K562 (cell line): ENCODE results near the gene ADGRG1. TPM values are rescaled to one million over a fixed set of nuclear protein-coding genes. Genes with fewer than 3 reads are reported as not detected.

Source experiments
- FOXM1 ChIP-seq, 2 experiments: fragments of 450-650 bp in 1 of 2; sonication (generic) in 1 of 2; formaldehyde crosslinking in 1 of 2; IDR thresholded peaks; 2 replicates each; pipeline versions ENCODE4 v1.6.1 to v1.9.0; 2017 to 2022; ENCODE audit warnings: low read depth in 2 of 2, mild to moderate bottlenecking in 2 of 2, missing genetic modification reagents in 1 of 2, moderate library complexity in 1 of 2
- GABPB2 ChIP-seq: fragments of 250-450 bp; sonication (Bioruptor Pico); conservative IDR thresholded peaks from 2 replicates; pipeline ENCODE4 v1.5.1; 2021; ENCODE audit warnings: mild to moderate bottlenecking
- LCOR ChIP-seq: sonication (generic); formaldehyde crosslinking; IDR thresholded peaks from 2 replicates; pipeline ENCODE4 v1.8.0; 2022; ENCODE audit warnings: mild to moderate bottlenecking, missing genetic modification reagents
- PHTF2 ChIP-seq: fragments of 250-450 bp; sonication (Bioruptor Pico); IDR thresholded peaks from 2 replicates; pipeline ENCODE4 v1.5.0; 2021; ENCODE audit warnings: mild to moderate bottlenecking
- SMC3 ChIP-seq: conservative IDR thresholded peaks from 2 replicates; pipeline ENCODE4 v1.6.1; 2011; ENCODE audit warnings: low read depth, low read length, improper control_type of control experiment; ENCODE audit not compliant: insufficient read depth
- SNIP1 ChIP-seq: fragments of 450-650 bp; IDR thresholded peaks from 2 replicates; pipeline ENCODE4 v1.7.1; 2017; ENCODE audit warnings: low read depth, mild to moderate bottlenecking
- STAT5A ChIP-seq: IDR thresholded peaks from 2 replicates; pipeline ENCODE4 v1.6.1; 2012; ENCODE audit warnings: low read length, inconsistent platforms, borderline replicate concordance
- TAL1 ChIP-seq: fragments of 450-650 bp; IDR thresholded peaks from 2 replicates; pipeline ENCODE4 v1.6.1; 2016; ENCODE audit warnings: mild to moderate bottlenecking
- ZNF121 ChIP-seq: sonication (generic); formaldehyde crosslinking; conservative IDR thresholded peaks from 2 replicates; pipeline ENCODE4 v1.8.0; 2022; ENCODE audit warnings: missing genetic modification reagents
- ZNF280A ChIP-seq: fragments of 450-650 bp; IDR thresholded peaks from 2 replicates; pipeline ENCODE4 v1.6.1; 2018; ENCODE audit warnings: mild to moderate bottlenecking, low read depth; ENCODE audit not compliant: partially characterized antibody
- ZNF407 ChIP-seq: fragments of 450-650 bp; IDR thresholded peaks from 2 replicates; pipeline ENCODE4 v1.6.1; 2016; ENCODE audit warnings: low read depth
- ZNF445 ChIP-seq: fragments of 250-450 bp; sonication (Bioruptor Pico); IDR thresholded peaks from 2 replicates; pipeline ENCODE4 v1.4.0; 2020; ENCODE audit warnings: low read depth, mild to moderate bottlenecking, moderate library complexity
- polyA plus RNA-seq, 8 experiments: library from polyadenylated mRNA; depleted of rRNA in 4 of 8; stranded (reverse) in 5 of 8; unstranded in 3 of 8; fragments of >200 nt; fragmentation: Nextera tagmentation in 2 of 8; fragmentation: Illumina TruSeq in 1 of 8; extraction: Ambion mirVana in 2 of 8; extraction: Trizol in 1 of 8; gene quantifications; 2 replicates each; pipeline versions ENCODE4 v1.2.1 to v1.2.3, GENCODE V29; 2011 to 2014; ENCODE audit warnings: inconsistent platforms in 1 of 8, missing spikeins in 1 of 8
- total RNA-seq, 7 experiments: library from RNA; depleted of rRNA in 6 of 7; stranded (reverse); fragments of >200 nt in 6 of 7; fragmentation: Illumina TruSeq in 2 of 7; extraction: Trizol in 2 of 7; gene quantifications; 2 replicates each; pipeline versions ENCODE4 v1.2.1 to v1.2.3, GENCODE V29; 2011 to 2021; ENCODE audit warnings: low replicate concordance in 1 of 7
- TF ChIP-seq, protein P1 (sequence below): IDR thresholded peaks from 2 replicates; pipeline ENCODE4 v1.6.1; 2014; ENCODE audit warnings: antibody characterized with exemption

The ADGRG1 gene
- total and polyA plus RNA-seq, 9 of the 15 experiments (the other 6 are each of a cell fraction or from before 2014, with no cell fraction given), result 0.04 to 0.31 (median 0.16) TPM; not detected in 6

DNA sequence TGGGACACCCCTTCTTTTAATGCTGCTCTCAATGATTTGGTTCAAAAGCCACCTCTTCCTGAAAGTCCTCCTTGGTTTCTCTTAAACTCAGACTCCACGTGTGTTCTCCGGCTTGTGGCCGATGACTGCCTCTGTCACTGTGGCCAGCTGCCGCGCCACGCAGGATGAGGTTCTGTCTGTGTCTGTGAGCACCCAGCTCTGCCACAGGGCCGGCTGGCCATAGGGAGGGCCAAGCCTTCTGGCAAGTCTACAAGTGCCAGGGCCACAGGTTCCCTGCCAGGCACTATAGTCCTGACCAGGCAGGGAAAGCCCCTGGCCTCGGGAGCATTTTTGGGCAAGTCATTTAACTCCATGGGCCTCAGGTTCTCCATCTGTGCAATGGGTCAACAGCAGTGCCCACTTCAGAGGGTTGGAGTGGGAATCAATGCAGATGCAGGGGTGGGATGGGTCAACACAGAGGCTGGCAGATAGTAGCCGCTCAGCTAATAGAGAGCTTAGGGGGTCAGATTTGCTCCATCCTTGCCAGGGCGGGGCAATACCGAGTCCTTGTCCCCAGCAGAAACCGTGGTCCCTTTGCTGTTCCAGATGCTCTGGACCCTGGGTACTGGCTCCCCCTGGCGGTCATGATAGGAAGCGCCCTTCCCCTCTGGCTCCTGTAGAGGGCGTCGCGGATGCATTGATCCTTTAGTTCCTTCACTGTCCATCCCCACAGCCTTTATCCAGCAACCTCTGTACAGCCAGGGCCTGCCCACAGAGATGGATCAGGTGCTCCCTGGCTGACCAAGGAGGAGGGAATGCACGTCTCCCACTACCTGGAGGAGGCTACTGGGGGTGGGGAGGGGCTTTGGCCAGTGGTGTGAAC is 20.4 kb downstream of the ADGRG1 start (continued):
- peak; percentile 88 for TF ChIP-seq LCOR
- TF ChIP-seq FOXM1 (IDR thresholded peaks at IDR 0.05; ENCODE audit: low read depth), result no peak
- TF ChIP-seq FOXM1 (CRISPR knock-in tag; IDR thresholded peaks at IDR 0.05; ENCODE audit: low read depth), result no peak
- no peak; the same call in 1 of the 2 replicates for TF ChIP-seq STAT5A
- no peak for TF ChIP-seq SNIP1
- TF ChIP-seq, protein P1, sequence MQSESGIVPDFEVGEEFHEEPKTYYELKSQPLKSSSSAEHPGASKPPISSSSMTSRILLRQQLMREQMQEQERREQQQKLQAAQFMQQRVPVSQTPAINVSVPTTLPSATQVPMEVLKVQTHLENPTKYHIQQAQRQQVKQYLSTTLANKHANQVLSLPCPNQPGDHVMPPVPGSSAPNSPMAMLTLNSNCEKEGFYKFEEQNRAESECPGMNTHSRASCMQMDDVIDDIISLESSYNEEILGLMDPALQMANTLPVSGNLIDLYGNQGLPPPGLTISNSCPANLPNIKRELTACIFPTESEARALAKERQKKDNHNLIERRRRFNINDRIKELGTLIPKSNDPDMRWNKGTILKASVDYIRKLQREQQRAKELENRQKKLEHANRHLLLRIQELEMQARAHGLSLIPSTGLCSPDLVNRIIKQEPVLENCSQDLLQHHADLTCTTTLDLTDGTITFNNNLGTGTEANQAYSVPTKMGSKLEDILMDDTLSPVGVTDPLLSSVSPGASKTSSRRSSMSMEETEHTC, result no peak
- peak; percentile 18; the same call in 1 of the 2 replicates for TF ChIP-seq TAL1
- TF ChIP-seq GABPB2 (CRISPR knock-in tag), result no peak
- TF ChIP-seq ZNF280A, result no peak
- TF ChIP-seq PHTF2 (CRISPR knock-in tag), result no peak
- TF ChIP-seq ZNF121 (CRISPR knock-in tag), result no peak
- peak; percentile 100 for TF ChIP-seq SMC3
- TF ChIP-seq ZNF445 (CRISPR knock-in tag), result no peak
- TF ChIP-seq ZNF407, result no peak
